ENCODE data around the gene SCRN1. TPM values are rescaled to one million over a fixed set of nuclear protein-coding genes. Genes with fewer than 3 reads are reported as not detected.

SCRN1 gene
- total and polyA plus RNA-seq, 2 of the 4 experiments (the other 2 are of a cell fraction): 57.1 to 124 TPM

- no peak overlapping the region for H2AFZ ChIP-seq (replicated peaks; ENCODE audit: low read length, poor library complexity)
- H2BK120ac ChIP-seq (ENCODE audit: low read depth, low read length): no peak overlapping the region
- POLR2A ChIA-PET (ENCODE audit: unreplicated experiment): interaction anchor here (0.6 kb wide), 1 partner anchor 355 kb away, joined by 3 read pairs; no protein-coding TSS in a partner anchor
- H3K56ac ChIP-seq (ENCODE audit: extremely low read depth, insufficient read depth, low read length): no peak overlapping the region
- no peak overlapping the region for H2BK20ac ChIP-seq (ENCODE audit: low read depth, low read length)
- intact Hi-C loops (cut with micrococcal nuclease): loop anchor here (1.0 to 5.0 kb wide), 3 partner anchors 43 to 284 kb away; no protein-coding TSS in a partner anchor
- no peak overlapping the region for H2AK9ac ChIP-seq (replicated peaks; ENCODE audit: low read depth, low read length, poor library complexity)
- TF ChIP-seq MAZ (IDR thresholded peaks at IDR 0.05; ENCODE audit: borderline replicate concordance, low read depth, low read length): no peak
- no peak for TF ChIP-seq MAFK (IDR thresholded peaks at IDR 0.05; ENCODE audit: low read depth, low read length)
- peak; percentile 82 for TF ChIP-seq CTCF (conservative IDR thresholded peaks at IDR 0.05; ENCODE audit: low read depth, low read length)
- no peak for TF ChIP-seq FOS (IDR thresholded peaks at IDR 0.05; ENCODE audit: low read depth, low read length)
- peak; percentile 66 for TF ChIP-seq SMC3 (IDR thresholded peaks at IDR 0.05; ENCODE audit: low read depth, low read length)
- no peak for TF ChIP-seq RCOR1 (IDR thresholded peaks at IDR 0.05; ENCODE audit: insufficient replicate concordance, low read length)
- 0 out of 2 replicates have a peak, but pooled peaks have one; percentile 15 for TF ChIP-seq CEBPB (IDR thresholded peaks at IDR 0.05; ENCODE audit: low read depth, low read length)
- TF ChIP-seq RAD21 (IDR thresholded peaks at IDR 0.05; ENCODE audit: low read length): peak; percentile 71
- no peak for TF ChIP-seq USF2 (IDR thresholded peaks at IDR 0.05; ENCODE audit: low read depth, low read length)
- TF ChIP-seq NFE2L2 (IDR thresholded peaks at IDR 0.05; ENCODE audit: low read depth, low read length): no peak
- TF ChIP-seq ELK1 (IDR thresholded peaks at IDR 0.05; ENCODE audit: borderline replicate concordance, low read depth, low read length): no peak
- TF ChIP-seq POLR2A (IDR thresholded peaks at IDR 0.05; ENCODE audit: low read depth, low read length): no peak
- H4K20me1 ChIP-seq (ENCODE audit: insufficient read depth, low read length): peaks cover 5% of the 10 kb centered on the region; the same call in 1 of the 2 replicates
- no peak overlapping the region for H4K91ac ChIP-seq (ENCODE audit: insufficient read depth, low read depth, low read length)
- no peaks in the 10 kb centered on the region for H3K9me1 ChIP-seq (ENCODE audit: insufficient read depth, low read length)
- H3K79me1 ChIP-seq (ENCODE audit: low read depth in 1 of 2, low read length in 2 of 2): peaks cover 3 to 6% of the 10 kb centered on the region in 2 experiments; a peak in 2 of 4 replicates
- H3K4me2 ChIP-seq (ENCODE audit: low read depth, low read length): no peak overlapping the region
- H3K27ac ChIP-seq (ENCODE audit: insufficient read depth, low read length): no peak overlapping the region
- H3K4ac ChIP-seq (ENCODE audit: low read depth, low read length): no peak overlapping the region
- H3K9me3 ChIP-seq (ENCODE audit: control insufficient read depth, insufficient read depth, low read length): no peaks in the 10 kb centered on the region
- dilution Hi-C loops (cut with HindIII; ENCODE audit: low sequenced_read_pairs, unreplicated experiment): no loop called here
- H4K8ac ChIP-seq (ENCODE audit: low read depth in 2 of 2, low read length in 2 of 2): no peak overlapping the region
- H4K5ac ChIP-seq (ENCODE audit: low read depth, low read length): no peak overlapping the region
- no peak overlapping the region for H3K14ac ChIP-seq (replicated peaks; ENCODE audit: low read depth, low read length)
- no peak overlapping the region for H2BK5ac ChIP-seq (ENCODE audit: low read depth, low read length, poor library complexity, severe bottlenecking)
- no peak overlapping the region for H2BK15ac ChIP-seq (ENCODE audit: low read depth, low read length)
- H3K9ac ChIP-seq (ENCODE audit: low read depth, low read length): no peak overlapping the region
- BruUV-seq (replicated peaks): no TSS peak
- peaks cover 42% of the 10 kb centered on the region for H3K36me3 ChIP-seq (ENCODE audit: control insufficient read depth, insufficient read depth, low read length)
- in situ Hi-C loops (cut with MboI; ENCODE audit: low sequenced_read_pairs): no loop called here
- ATAC-seq (ENCODE audit: low read depth) (peak; percentile 96), DNase-seq (peak; percentile 57)
- 60% methylated on average over 2 of the region's 4 CpGs; no CpG with 5 or more reads in 1 of the 2 experiments for WGBS, 2 experiments (ENCODE audit: extremely low coverage in 2 of 2, insufficient read length in 1 of 2)
- H2AK5ac ChIP-seq (ENCODE audit: low read depth, low read length): no peak overlapping the region
- no peaks in the 10 kb centered on the region for H3K27me3 ChIP-seq (ENCODE audit: control insufficient read depth, insufficient read depth, low read length)
- no peak overlapping the region for H3K23ac ChIP-seq (ENCODE audit: low read depth, low read length)
- CTCF ChIA-PET: interaction anchor here (0.7 to 1.9 kb wide), 13 partner anchors 8 to 174 kb away, joined by 3 to 10 read pairs (median 4); no protein-coding TSS in a partner anchor
- H3K18ac ChIP-seq (ENCODE audit: low read depth, low read length): no peak overlapping the region
- H3K4me1 ChIP-seq (ENCODE audit: control insufficient read depth, insufficient read depth, low read length): no peaks in the 10 kb centered on the region
- H3K4me3 ChIP-seq (ENCODE audit: insufficient read depth, low read depth, low read length): no peak overlapping the region
These were observed 68.1 kb downstream of the SCRN1 start for GRCh38 chr7:29921404-29922010.

All from IMR-90 (cell line).